ENCODE data around the gene BHLHE23. TPM values are rescaled to one million over a fixed set of nuclear protein-coding genes. Genes with fewer than 3 reads are reported as not detected.

The BHLHE23 gene
- total RNA-seq, 2 experiments from 2014 or later = not detected

DNA sequence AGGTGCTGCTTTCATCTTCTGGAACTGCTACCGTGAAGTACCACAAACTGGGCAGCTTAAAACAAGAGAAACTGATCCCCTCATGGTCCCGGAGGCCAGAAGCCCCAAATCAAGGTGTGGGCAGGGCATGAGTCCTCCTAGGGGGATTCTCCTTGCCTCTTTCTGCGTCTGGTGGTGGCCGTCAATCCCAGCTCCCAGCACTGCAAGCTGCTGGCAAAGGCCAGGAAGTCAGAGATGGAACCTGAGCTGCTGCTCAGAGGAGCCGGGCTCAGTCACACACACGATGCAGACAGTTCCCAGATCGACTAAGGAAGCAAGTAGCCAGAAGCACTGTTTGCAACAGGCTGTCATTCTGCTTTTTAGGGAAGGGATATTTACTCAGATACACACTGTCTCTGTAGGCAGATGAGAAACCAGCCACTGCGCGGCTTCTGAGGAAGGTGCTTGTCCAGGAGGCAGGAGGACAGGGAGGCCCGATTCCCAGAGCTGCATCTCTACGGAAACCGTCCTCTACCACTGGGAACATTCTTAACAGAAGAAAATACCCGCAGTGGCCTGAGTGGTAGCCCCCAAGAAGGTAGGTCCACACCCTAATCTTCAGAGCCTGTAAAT, 15.5 kb downstream of the BHLHE23 start:
- peaks cover 10% of the 10 kb centered on the region for H3K4me1 Mint-ChIP-seq (ENCODE audit: low read depth)
- ATAC-seq (no peak), DNase-seq (no peak)
- ChIA-PET CTCF (interaction anchor here (0.8 to 1.6 kb wide), 3 partner anchors 16 to 19 kb away, joined by 3 to 4 read pairs (median 3); no protein-coding TSS in a partner anchor), POLR2A (no interaction called here)
- H3K27ac Mint-ChIP-seq = no peak overlapping the region
- peaks cover 15% of the 10 kb centered on the region for H3K27me3 Mint-ChIP-seq (ENCODE audit: low read depth)
- H3K36me3 Mint-ChIP-seq (ENCODE audit: low read depth) = no peaks in the 10 kb centered on the region
- H3K4me3 Mint-ChIP-seq = no peak overlapping the region
- no peaks in the 10 kb centered on the region for H3K9me3 Mint-ChIP-seq (ENCODE audit: insufficient read depth)

DNA sequence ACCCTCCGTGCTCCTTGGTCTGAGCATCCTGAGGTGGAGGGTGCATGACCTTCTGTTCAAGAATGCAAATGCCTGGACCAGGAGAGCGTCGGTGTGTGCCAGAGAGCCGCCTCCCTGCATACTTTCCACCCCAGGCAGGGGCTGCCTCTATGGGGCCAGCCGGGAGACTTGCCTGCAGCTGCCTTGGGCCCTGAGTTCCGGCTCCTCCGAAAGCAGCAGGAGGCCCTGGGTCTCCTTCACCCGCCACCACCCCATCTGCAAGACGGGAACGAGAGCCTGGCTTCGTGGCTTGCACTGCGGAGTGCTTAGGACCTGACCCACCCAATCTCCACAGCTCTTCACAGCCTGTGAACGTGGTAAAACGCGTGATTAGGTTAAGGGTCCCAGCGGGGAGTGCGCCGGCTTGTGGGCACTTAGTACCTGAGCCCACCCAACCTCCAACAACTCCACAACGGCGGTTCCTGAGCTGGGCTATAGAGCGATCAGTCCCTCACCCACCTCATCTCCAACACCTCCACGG, 16.4 kb downstream of the BHLHE23 start:
- POLR2A ChIA-PET = no interaction called here
- H3K36me3 Mint-ChIP-seq (ENCODE audit: low read depth) = no peaks in the 10 kb centered on the region
- no peak overlapping the region for H3K27ac Mint-ChIP-seq
- H3K4me3 Mint-ChIP-seq = no peak overlapping the region
- H3K4me1 Mint-ChIP-seq (ENCODE audit: low read depth) = peaks cover 10% of the 10 kb centered on the region
- DNase-seq (no peak), ATAC-seq (no peak)
- CTCF ChIA-PET = interaction anchor here (0.6 to 1.1 kb wide), 2 partner anchors 11 to 19 kb away, joined by 3 read pairs; no protein-coding TSS in a partner anchor
- H3K27me3 Mint-ChIP-seq (ENCODE audit: low read depth) = peaks cover 14% of the 10 kb centered on the region
- no peaks in the 10 kb centered on the region for H3K9me3 Mint-ChIP-seq (ENCODE audit: insufficient read depth)

DNA sequence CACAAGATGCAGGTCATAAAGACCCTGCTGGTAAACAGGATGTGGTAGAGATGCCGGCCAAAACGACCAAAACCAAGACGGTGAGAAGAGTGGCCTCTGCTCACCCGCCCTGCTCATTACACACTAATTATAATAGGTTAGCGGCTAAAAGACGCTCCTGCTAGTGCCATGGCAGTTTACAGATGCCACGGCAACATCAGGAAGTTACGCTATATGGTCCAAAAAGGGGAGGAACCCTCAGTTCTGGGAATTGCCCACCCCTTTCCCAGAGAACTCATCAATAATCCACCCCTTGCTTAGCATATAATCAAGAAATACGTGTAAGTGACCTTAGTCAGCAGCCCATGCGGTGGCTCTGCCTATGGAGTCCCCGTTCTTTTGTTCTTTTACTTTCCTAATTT, 17.6 kb downstream of the BHLHE23 start:
- ChIA-PET POLR2A (no interaction called here), CTCF (no interaction called here)
- DNase-seq (peak; percentile 54), ATAC-seq (peak; percentile 58)
- Mint-ChIP-seq H3K27ac (no peak overlapping the region), H3K36me3 (ENCODE audit: low read depth) (no peaks in the 10 kb centered on the region), H3K9me3 (ENCODE audit: insufficient read depth) (no peaks in the 10 kb centered on the region), H3K4me3 (peak overlapping the region; percentile 56), H3K27me3 (ENCODE audit: low read depth) (peaks cover 20% of the 10 kb centered on the region), H3K4me1 (ENCODE audit: low read depth) (peaks cover 10% of the 10 kb centered on the region)

DNA sequence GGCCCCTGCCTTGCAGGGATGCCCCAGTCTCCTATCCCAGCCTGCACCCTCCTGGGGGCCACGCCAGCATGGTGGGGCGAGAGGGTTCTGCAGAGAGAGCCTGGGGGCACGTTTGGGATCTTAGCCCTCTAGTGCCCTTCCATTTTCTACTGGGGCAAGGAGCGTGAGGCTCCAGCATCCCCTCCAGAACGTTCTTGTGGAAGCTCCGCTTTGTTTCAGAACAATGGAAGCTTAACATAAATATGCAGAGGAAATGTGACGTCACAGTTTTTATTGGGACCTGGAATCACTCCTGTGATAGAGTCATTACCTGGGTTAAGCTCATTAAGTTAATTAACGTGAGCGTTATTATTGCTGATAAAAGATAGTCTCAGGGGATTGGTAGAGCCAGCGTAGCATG, 19.6 kb downstream of the BHLHE23 start:
- Mint-ChIP-seq H3K27me3 (ENCODE audit: low read depth) (peaks cover 17% of the 10 kb centered on the region), H3K4me3 (no peak overlapping the region), H3K36me3 (ENCODE audit: low read depth) (no peaks in the 10 kb centered on the region), H3K27ac (no peak overlapping the region), H3K9me3 (ENCODE audit: insufficient read depth) (no peaks in the 10 kb centered on the region), H3K4me1 (ENCODE audit: low read depth) (peaks cover 18% of the 10 kb centered on the region)
- POLR2A ChIA-PET = no interaction called here
- ATAC-seq = no peak
- DNase-seq = no peak
- CTCF ChIA-PET = no interaction called here

DNA sequence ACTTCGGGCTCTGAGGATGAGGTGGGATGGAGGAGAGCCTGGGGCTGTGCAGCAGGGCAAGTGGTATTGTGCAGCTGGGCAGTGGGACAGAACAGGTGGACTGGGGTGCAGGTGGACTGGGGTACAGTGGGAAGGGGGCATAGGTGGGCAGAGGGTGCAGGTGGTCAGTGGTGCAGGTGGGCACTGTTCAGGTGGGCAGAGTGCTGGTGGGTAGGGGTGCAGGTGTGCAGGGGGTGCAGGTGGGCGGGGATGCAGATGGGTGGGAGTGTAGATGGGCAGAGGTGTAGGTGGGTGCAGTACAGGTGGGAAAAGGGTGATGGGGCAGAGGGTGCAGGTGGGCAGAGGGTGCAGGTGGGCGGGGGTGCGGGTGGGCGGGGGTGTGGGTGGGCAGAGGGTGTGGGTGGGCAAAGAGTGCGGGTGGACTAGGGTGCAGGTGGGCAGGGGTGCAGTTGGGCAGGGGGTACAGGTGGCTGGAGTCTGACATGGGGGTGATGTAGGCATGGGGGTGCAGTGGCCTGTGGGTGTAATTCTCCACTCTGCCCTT, 20.4 kb downstream of the BHLHE23 start:
- Mint-ChIP-seq H3K4me1 (ENCODE audit: low read depth) (peaks cover 26% of the 10 kb centered on the region), H3K9me3 (ENCODE audit: insufficient read depth) (no peaks in the 10 kb centered on the region), H3K27ac (no peak overlapping the region), H3K36me3 (ENCODE audit: low read depth) (no peaks in the 10 kb centered on the region), H3K4me3 (no peak overlapping the region), H3K27me3 (ENCODE audit: low read depth) (peaks cover 19% of the 10 kb centered on the region)
- ChIA-PET CTCF (no interaction called here), POLR2A (no interaction called here)
- DNase-seq = no peak
- ATAC-seq = no peak

DNA sequence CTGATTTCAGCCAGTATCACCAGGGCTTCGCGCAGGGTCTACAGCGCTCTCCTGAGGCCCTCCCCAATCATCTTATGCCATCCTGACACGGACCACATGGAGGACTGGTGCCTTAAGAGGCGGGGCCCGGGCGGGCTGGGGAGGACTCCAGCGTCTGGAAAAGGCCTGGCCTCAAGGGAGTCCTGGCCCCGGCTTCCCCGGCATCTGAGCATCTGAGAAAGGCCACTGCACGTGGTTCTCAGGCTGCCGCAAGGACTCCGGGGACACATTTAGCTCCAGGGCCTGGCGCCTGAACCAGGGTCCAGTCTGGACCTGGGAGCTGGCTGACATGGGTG, 21.4 kb downstream of the BHLHE23 start:
- Mint-ChIP-seq H3K36me3 (ENCODE audit: low read depth) (no peaks in the 10 kb centered on the region), H3K9me3 (ENCODE audit: insufficient read depth) (no peaks in the 10 kb centered on the region), H3K27me3 (ENCODE audit: low read depth) (peaks cover 27% of the 10 kb centered on the region), H3K27ac (no peak overlapping the region), H3K4me3 (no peak overlapping the region), H3K4me1 (ENCODE audit: low read depth) (peaks cover 32% of the 10 kb centered on the region)
- CTCF ChIA-PET = interaction anchor here (1.1 kb wide), 1 partner anchor 24 kb away, joined by 3 read pairs; no protein-coding TSS in a partner anchor
- POLR2A ChIA-PET = no interaction called here
- no peak for DNase-seq
- ATAC-seq = no peak

DNA sequence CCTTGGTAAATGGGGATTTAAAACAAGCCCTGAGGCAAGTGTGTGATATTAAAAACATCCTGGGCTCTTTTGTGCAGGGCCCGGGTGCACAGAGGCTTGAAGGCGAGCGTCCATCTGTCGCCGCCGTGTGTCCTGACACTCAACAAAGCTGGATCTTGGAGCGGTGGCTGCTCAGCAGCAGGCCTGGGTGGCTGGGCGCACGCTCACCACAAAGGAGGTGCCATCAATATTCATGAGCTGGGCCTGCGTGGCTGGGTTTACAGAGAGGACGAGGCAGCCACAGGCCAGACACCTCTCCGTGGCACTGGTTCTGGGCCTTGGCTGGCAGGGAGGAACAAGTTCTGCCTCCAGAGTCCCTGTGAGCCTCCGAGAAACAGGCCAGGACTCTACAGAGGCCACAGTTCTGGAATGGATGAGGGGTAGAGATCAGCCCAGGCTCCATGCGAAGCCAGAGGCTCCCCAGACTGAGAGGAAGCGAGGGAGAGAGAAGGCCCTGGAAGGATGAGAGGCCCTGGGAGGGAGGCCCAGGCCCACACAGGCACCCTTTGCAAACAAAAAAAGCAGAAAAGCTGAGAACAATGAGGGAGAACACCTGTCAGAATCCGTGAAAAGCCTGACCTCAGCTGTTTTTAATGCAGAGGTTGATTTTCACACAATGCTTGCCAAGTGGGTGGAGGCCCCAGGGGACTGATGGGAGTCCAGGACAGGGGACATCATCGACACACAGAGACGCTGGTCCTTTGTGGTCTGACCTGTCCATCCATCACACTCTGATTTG, 21.9 kb downstream of the BHLHE23 start:
- ATAC-seq = no peak
- H3K27ac Mint-ChIP-seq = no peak overlapping the region
- DNase-seq = no peak

DNA sequence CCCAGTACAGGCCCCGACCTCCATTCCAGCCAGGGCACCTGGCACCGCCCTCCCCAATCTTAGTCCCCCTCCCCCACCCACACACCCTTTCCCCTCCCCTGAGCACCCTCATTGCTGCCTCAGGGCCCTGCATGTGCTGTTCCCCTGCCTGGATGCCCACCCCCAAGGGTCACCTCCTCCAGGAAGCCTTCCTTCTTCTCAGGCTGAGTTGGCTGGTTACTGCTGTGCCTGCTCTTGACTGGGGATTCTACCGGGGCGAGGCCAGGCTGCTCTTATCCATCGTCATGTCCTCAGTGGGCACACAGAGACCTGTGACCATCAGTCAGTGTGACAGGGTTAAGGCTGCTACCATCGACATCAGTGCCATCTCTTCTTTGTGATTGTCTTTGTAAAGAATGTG, 23.6 kb downstream of the BHLHE23 start:
- ATAC-seq = no peak
- Mint-ChIP-seq H3K27me3 (ENCODE audit: low read depth) (peaks cover 46% of the 10 kb centered on the region), H3K4me1 (ENCODE audit: low read depth) (peaks cover 39% of the 10 kb centered on the region), H3K9me3 (ENCODE audit: insufficient read depth) (no peaks in the 10 kb centered on the region), H3K4me3 (no peak overlapping the region), H3K27ac (no peak overlapping the region), H3K36me3 (ENCODE audit: low read depth) (no peaks in the 10 kb centered on the region)
- POLR2A ChIA-PET = no interaction called here
- CTCF ChIA-PET = no interaction called here
- no peak for DNase-seq

More for the DNA sequence above, 21.9 kb downstream of the BHLHE23 start:
- POLR2A ChIA-PET = no interaction called here
- Mint-ChIP-seq H3K36me3 (ENCODE audit: low read depth) (no peaks in the 10 kb centered on the region), H3K4me1 (ENCODE audit: low read depth) (peaks cover 38% of the 10 kb centered on the region), H3K4me3 (no peak overlapping the region), H3K9me3 (ENCODE audit: insufficient read depth) (no peaks in the 10 kb centered on the region), H3K27me3 (ENCODE audit: low read depth) (peaks cover 33% of the 10 kb centered on the region)
- CTCF ChIA-PET = interaction anchor here (1.1 to 1.5 kb wide), 2 partner anchors 12 to 24 kb away, joined by 3 to 5 read pairs; no protein-coding TSS in a partner anchor

DNA sequence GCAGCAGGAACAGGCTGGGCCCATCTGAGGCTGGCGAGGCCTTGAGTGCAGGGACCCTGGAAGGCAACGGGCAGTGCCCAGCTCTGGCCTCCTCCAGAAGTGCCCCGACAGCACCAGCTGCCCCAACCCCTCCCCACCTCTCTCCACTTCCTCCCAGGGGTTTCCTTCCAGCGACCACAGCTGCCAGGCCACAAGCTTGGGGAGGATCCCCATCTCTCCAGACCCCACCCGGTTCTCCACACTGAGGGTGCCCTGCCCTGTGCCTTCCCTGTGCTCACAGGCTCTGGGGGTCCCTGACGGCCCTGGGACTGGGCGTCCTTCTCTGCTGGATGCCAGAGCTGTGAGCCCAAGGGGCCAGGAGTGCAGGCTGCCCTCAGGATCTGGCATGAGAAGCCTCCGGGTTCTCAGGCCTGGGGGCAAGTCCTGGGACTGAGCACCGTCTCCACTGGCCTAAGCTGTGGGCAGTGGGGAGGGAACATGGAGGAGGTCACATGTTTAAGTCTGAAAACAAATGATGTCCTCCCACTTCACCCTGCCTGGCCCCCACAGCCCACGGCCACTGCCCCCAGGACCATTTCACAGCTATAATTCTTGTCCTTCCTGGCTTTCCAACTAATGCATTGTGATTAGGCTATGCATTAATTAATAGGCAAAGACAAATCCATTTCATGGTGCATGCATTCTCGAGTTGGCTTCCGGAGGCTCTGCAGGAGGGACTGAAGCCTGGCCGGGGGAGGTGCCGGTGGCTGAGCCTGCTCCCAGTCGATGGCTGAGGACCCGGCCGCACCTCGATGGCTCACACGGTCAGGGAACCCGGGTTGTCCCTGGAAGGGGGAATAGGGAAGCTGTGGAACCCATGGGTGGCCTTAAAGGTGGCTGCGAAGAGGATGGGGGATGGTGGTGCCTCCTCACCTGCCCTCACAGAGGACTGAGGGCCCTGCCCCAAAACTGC, 24.4 kb downstream of the BHLHE23 start:
- no peaks in the 10 kb centered on the region for H3K9me3 Mint-ChIP-seq (ENCODE audit: insufficient read depth)
- H3K27ac Mint-ChIP-seq = no peak overlapping the region
- H3K4me3 Mint-ChIP-seq = no peak overlapping the region
- POLR2A ChIA-PET = interaction anchor here (0.7 kb wide), 1 partner anchor 29 kb away, joined by 4 read pairs; no protein-coding TSS in a partner anchor
- ATAC-seq = no peak
- H3K36me3 Mint-ChIP-seq (ENCODE audit: low read depth) = no peaks in the 10 kb centered on the region
- peaks cover 44% of the 10 kb centered on the region for H3K27me3 Mint-ChIP-seq (ENCODE audit: low read depth)
- peaks cover 47% of the 10 kb centered on the region for H3K4me1 Mint-ChIP-seq (ENCODE audit: low read depth)
- CTCF ChIA-PET = interaction anchor here (2.8 kb wide), 1 partner anchor 10 kb away, joined by 13 read pairs; no protein-coding TSS in a partner anchor
- no peak for DNase-seq

DNA sequence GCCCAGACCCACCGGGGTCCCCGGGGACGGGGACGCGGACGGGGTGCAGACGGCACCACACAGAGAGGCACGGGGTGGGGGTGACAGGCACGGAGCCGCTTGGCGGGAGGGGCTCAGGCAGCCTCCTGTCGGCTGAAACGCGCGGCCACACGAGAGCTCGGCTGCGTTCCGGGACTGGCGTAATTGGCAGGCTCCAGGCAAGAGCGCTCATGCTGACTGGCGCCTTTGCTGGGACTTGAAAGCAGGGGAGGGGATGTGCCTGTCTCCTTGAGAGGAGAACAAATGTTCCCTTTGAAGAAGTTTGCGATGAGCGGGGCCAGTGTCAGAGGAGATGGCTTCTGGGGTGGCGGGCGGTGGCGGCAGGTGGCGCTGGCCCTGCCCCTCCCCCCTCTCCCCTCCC, 25.8 kb downstream of the BHLHE23 start:
- CTCF ChIA-PET = interaction anchor here (1.1 to 2.8 kb wide), 3 partner anchors 9 to 28 kb away, joined by 3 to 13 read pairs (median 11); no protein-coding TSS in a partner anchor
- no peak overlapping the region for H3K27ac Mint-ChIP-seq
- POLR2A ChIA-PET = no interaction called here
- peaks cover 48% of the 10 kb centered on the region for H3K4me1 Mint-ChIP-seq (ENCODE audit: low read depth)
- H3K4me3 Mint-ChIP-seq = peak overlapping the region; percentile 19
- no peaks in the 10 kb centered on the region for H3K36me3 Mint-ChIP-seq (ENCODE audit: low read depth)
- peaks cover 47% of the 10 kb centered on the region for H3K27me3 Mint-ChIP-seq (ENCODE audit: low read depth)
- ATAC-seq (peak; percentile 48), DNase-seq (peak; percentile 68)
- no peaks in the 10 kb centered on the region for H3K9me3 Mint-ChIP-seq (ENCODE audit: insufficient read depth)

DNA sequence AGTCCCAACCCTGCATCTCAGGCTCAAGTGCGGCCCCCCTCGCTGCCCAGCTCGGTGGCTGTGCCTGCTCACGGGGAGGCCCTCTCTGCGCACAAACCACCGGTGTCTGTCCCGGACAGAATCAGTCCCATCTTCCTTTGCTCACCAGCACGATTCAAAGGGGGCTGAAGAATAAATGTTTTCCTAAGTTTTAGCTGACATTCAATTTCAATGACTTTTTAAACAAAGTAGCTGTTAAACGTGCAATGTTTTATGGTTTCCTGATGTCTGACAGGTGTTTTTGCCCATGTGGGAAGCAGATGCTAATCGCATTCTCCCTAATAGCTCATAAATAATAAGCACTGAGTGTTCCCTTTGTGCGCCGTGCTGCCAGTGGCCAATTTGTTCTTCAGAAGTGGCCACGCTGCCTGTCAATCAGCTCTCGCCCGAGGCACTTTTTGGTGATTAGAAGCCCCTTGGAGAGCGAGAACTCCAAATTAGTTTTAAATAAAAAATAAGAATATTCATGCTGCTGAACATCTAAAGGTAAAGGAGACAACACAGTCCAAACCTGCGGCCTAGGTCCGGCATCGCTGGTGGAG, 26.3 kb downstream of the BHLHE23 start:
- Mint-ChIP-seq H3K36me3 (ENCODE audit: low read depth) (no peaks in the 10 kb centered on the region), H3K27ac (no peak overlapping the region), H3K4me1 (ENCODE audit: low read depth) (peaks cover 48% of the 10 kb centered on the region), H3K4me3 (no peak overlapping the region), H3K27me3 (ENCODE audit: low read depth) (peaks cover 47% of the 10 kb centered on the region), H3K9me3 (ENCODE audit: insufficient read depth) (no peaks in the 10 kb centered on the region)
- ATAC-seq (no peak), DNase-seq (no peak)
- CTCF ChIA-PET = interaction anchor here (2.5 to 2.8 kb wide), 2 partner anchors 8 to 28 kb away, joined by 11 to 13 read pairs; no protein-coding TSS in a partner anchor
- POLR2A ChIA-PET = interaction anchor here (1.0 kb wide), 1 partner anchor 16 kb away, joined by 3 read pairs; no protein-coding TSS in a partner anchor
